OCI-LY1 (cell line): ENCODE data around the gene ANO6.

Experiments
- H2AFZ ChIP-seq: fragments of 200-600 bp; sonication (generic), shearing (Covaris generic); 2 replicates; pipeline ENCODE4 v1.6.0; 2014; ENCODE audit warnings: antibody characterized with exemption, mild to moderate bottlenecking, low read length
- H3F3A ChIP-seq: fragments of 200-600 bp; sonication (generic), shearing (Covaris generic); 2 replicates; pipeline ENCODE4 v1.6.0; 2014; ENCODE audit warnings: mild to moderate bottlenecking, antibody characterized with exemption, low read length, moderate library complexity; ENCODE audit not compliant: insufficient read depth
- H3K27ac ChIP-seq: fragments of 200-600 bp; sonication (generic); 2 replicates; pipeline ENCODE4 v1.5.1; 2014; ENCODE audit warnings: low read length, mixed run types, mild to moderate bottlenecking, low read depth; ENCODE audit not compliant: poor library complexity, severe bottlenecking
- H3K27me3 ChIP-seq: fragments of 200-600 bp; sonication (generic); 2 replicates; pipeline ENCODE4 v1.6.0; 2014; ENCODE audit warnings: antibody characterized with exemption, mild to moderate bottlenecking, low read length, moderate library complexity; ENCODE audit not compliant: insufficient read depth
- H3K36me3 ChIP-seq: fragments of 200-600 bp; sonication (generic); 2 replicates; pipeline ENCODE4 v1.6.1; 2014; ENCODE audit warnings: mild to moderate bottlenecking, antibody characterized with exemption, low read length, moderate library complexity, mixed read lengths; ENCODE audit not compliant: insufficient read depth
- H3K4me1 ChIP-seq: fragments of 200-600 bp; sonication (generic); 2 replicates; pipeline ENCODE4 v1.5.1; 2014; ENCODE audit warnings: mild to moderate bottlenecking, low read length, moderate library complexity; ENCODE audit not compliant: insufficient read depth, severe bottlenecking
- H3K4me2 ChIP-seq: fragments of 200-600 bp; sonication (generic), shearing (Covaris generic); 2 replicates; pipeline ENCODE4 v1.6.1; 2014; ENCODE audit warnings: low read length
- H3K4me3 ChIP-seq: fragments of 200-600 bp; sonication (generic); 2 replicates; pipeline ENCODE4 v1.5.1; 2014; ENCODE audit warnings: low read length, low read depth, mild to moderate bottlenecking, mixed read lengths; ENCODE audit not compliant: poor library complexity, severe bottlenecking
- H3K79me2 ChIP-seq: fragments of 200-600 bp; shearing (Covaris generic); 2 replicates; pipeline ENCODE4 v1.6.1; 2016; ENCODE audit warnings: mixed run types, low read length, mixed read lengths; ENCODE audit not compliant: insufficient read depth
- H3K9ac ChIP-seq: fragments of 200-600 bp; sonication (generic), shearing (Covaris generic); 2 replicates; pipeline ENCODE4 v1.6.1; 2014; ENCODE audit warnings: mild to moderate bottlenecking, low read length, mixed read lengths
- H3K9me2 ChIP-seq: fragments of 200-600 bp; sonication (generic), shearing (Covaris generic); 2 replicates; pipeline ENCODE4 v1.6.1; 2014; ENCODE audit warnings: low read depth, mild to moderate bottlenecking, low read length, mixed read lengths
- H3K9me3 ChIP-seq: fragments of 200-600 bp; shearing (Covaris generic); 2 replicates; pipeline ENCODE4 v1.6.1; 2014; ENCODE audit warnings: low read length, mixed read lengths
- H4K20me1 ChIP-seq: fragments of 200-600 bp; sonication (generic), shearing (Covaris generic); 2 replicates; pipeline ENCODE4 v1.6.0; 2016; ENCODE audit warnings: mild to moderate bottlenecking, low read length; ENCODE audit not compliant: insufficient read depth
- CTCF ChIP-seq: fragments of 200-600 bp; sonication (generic), shearing (Covaris generic); IDR thresholded peaks from 2 replicates; pipeline ENCODE4 v1.5.1; 2017; ENCODE audit warnings: mild to moderate bottlenecking, antibody characterized with exemption, low read length, moderate library complexity, mixed read lengths
- EZH2 ChIP-seq: fragments of 200-600 bp; sonication (generic), shearing (Covaris generic); IDR thresholded peaks from 2 replicates; pipeline ENCODE4 v1.8.0; 2017; ENCODE audit warnings: borderline replicate concordance, mixed run types, mild to moderate bottlenecking, antibody characterized with exemption, low read length, moderate library complexity, mixed read lengths

The ANO6 gene

GRCh38 chr12:45421736-45422135 lies 205.8 kb downstream of the ANO6 start:
- H4K20me1 ChIP-seq: no peaks in the 10 kb centered on the region
- no peaks in the 10 kb centered on the region for H3K27me3 ChIP-seq
- no peaks in the 10 kb centered on the region for H3F3A ChIP-seq
- no peak overlapping the region for H3K4me3 ChIP-seq
- H3K79me2 ChIP-seq: no peaks in the 10 kb centered on the region
- TF ChIP-seq EZH2 (no peak), CTCF (no peak)
- H3K4me1 ChIP-seq: no peaks in the 10 kb centered on the region
- H3K9me3 ChIP-seq: no peaks in the 10 kb centered on the region
- H3K36me3 ChIP-seq: peaks cover 19% of the 10 kb centered on the region
- H2AFZ ChIP-seq: no peak overlapping the region
- no peak overlapping the region for H3K4me2 ChIP-seq
- H3K9ac ChIP-seq: no peak overlapping the region
- no peak overlapping the region for H3K27ac ChIP-seq
- H3K9me2 ChIP-seq: no peaks in the 10 kb centered on the region

- no peak overlapping the region for H3K4me2 ChIP-seq
- no peaks in the 10 kb centered on the region for H4K20me1 ChIP-seq
- H3K27me3 ChIP-seq: no peaks in the 10 kb centered on the region
- H2AFZ ChIP-seq: no peak overlapping the region
- H3K27ac ChIP-seq: no peak overlapping the region
- H3K9me2 ChIP-seq: no peaks in the 10 kb centered on the region
- H3K9me3 ChIP-seq: no peaks in the 10 kb centered on the region
- H3K4me1 ChIP-seq: no peaks in the 10 kb centered on the region
- H3K36me3 ChIP-seq: peaks cover 13% of the 10 kb centered on the region
- H3K4me3 ChIP-seq: no peak overlapping the region
- H3F3A ChIP-seq: no peaks in the 10 kb centered on the region
- no peak for TF ChIP-seq CTCF
- no peak for TF ChIP-seq EZH2
- H3K9ac ChIP-seq: no peak overlapping the region
- no peaks in the 10 kb centered on the region for H3K79me2 ChIP-seq
Measured at GRCh38 chr12:45423931-45424330, 208.0 kb downstream of the ANO6 start.

- H3K27ac ChIP-seq: no peak overlapping the region
Measured at GRCh38 chr12:45425426-45425825, 209.5 kb downstream of the ANO6 start.

More at GRCh38 chr12:45425426-45425825, 209.5 kb downstream of the ANO6 start:
- Histone ChIP-seq H3K36me3 (peaks cover 13% of the 10 kb centered on the region), H3K4me1 (no peaks in the 10 kb centered on the region), H3K79me2 (no peaks in the 10 kb centered on the region), H2AFZ (no peak overlapping the region), H3K9ac (no peak overlapping the region), H3K9me3 (no peaks in the 10 kb centered on the region), H3F3A (no peaks in the 10 kb centered on the region), H3K4me2 (no peak overlapping the region), H3K4me3 (no peak overlapping the region), H3K27me3 (no peaks in the 10 kb centered on the region), H4K20me1 (no peaks in the 10 kb centered on the region), H3K9me2 (no peaks in the 10 kb centered on the region)
- TF ChIP-seq CTCF (no peak), EZH2 (no peak)
